GM12892 (cell line): Measurements from ENCODE around the gene CAPN12.

ENCODE experiments used
- POLR2A ChIP-seq: IDR thresholded peaks from 2 replicates; pipeline ENCODE4 v1.6.1; 2011; ENCODE audit warnings: low read depth, low read length, control low read depth
- POLR2AphosphoS5 ChIP-seq: IDR thresholded peaks from 2 replicates; pipeline ENCODE4 v1.6.1; 2011; ENCODE audit warnings: low read depth, low read length, control low read depth
- TAF1 ChIP-seq: IDR thresholded peaks from 2 replicates; pipeline ENCODE4 v1.6.1; 2011; ENCODE audit warnings: low read depth, mild to moderate bottlenecking, control low read depth, low read length, borderline replicate concordance

GRCh38 chr19:38780443-38780842, 36.2 kb upstream of the CAPN12 start:
- TF ChIP-seq POLR2A (no peak), POLR2AphosphoS5 (no peak), TAF1 (no peak)
